Psoas muscle (tissue), 8 donors: ENCODE data around the gene ACOT13. TPM values are rescaled to one million over a fixed set of nuclear protein-coding genes. Genes with fewer than 3 reads are reported as not detected.
"Not testable (repeated sequence)": the region's sequence is repeated elsewhere in the genome, so short reads cannot be mapped to it uniquely, and the experiment has no call there.

Experiments used
- ATAC-seq, 4 donors: fragments of 200-7000 bp; cut with Tn5 transposase; one replicate each; pipeline ENCODE4 v1.9.1; 2020; ENCODE audit warnings: moderate library complexity in 3 of 4, mild to moderate bottlenecking in 2 of 4
- DNase-seq, 2 donors: peaks; one replicate each; pipeline ENCODE4 v3.0.0-alpha.2; 2020
- H3K27ac ChIP-seq: fragments of 200-600 bp; one replicate; pipeline ENCODE4 v1.8.0; 2022
- H3K27me3 ChIP-seq, 3 donors: fragments of 200-600 bp in 1 of 3; one replicate each; pipeline versions ENCODE4 v1.6.1 to v1.8.0; 2013 to 2022; ENCODE audit warnings: low read length in 2 of 3, mild to moderate bottlenecking in 2 of 3, moderate library complexity in 1 of 3; ENCODE audit not compliant: insufficient read depth in 3 of 3
- H3K36me3 ChIP-seq, 2 donors: fragments of 200-600 bp in 1 of 2; one replicate each; pipeline versions ENCODE4 v1.6.1 to v1.8.0; 2013 to 2022; ENCODE audit warnings: low read depth in 1 of 2, mild to moderate bottlenecking in 1 of 2, moderate library complexity in 1 of 2; ENCODE audit not compliant: insufficient read depth in 1 of 2
- H3K4me1 ChIP-seq: fragments of 200-600 bp; one replicate; pipeline ENCODE4 v1.8.0; 2022
- H3K4me3 ChIP-seq: fragments of 200-600 bp; one replicate; pipeline ENCODE4 v1.8.0; 2022; ENCODE audit warnings: mild to moderate bottlenecking
- H3K9me3 ChIP-seq: fragments of 200-600 bp; one replicate; pipeline ENCODE4 v1.8.0; 2022
- WGBS, 3 donors: extraction: QIAGEN DNeasy Blood & Tissue Kit; methylation state at CpG; one replicate each; pipeline versions ENCODE4 v1.1.6 to v1.1.7; 2013; 5-methylcytosine and 5-hydroxymethylcytosine counted together
- intact Hi-C, 2 donors: fragments of 100-400 bp; cut with DNase I; formaldehyde crosslinking; loops; one replicate each; pipeline versions ENCODE4 v1.11.0 to v1.14.2; 2022
- polyA plus RNA-seq, 3 donors: library from polyadenylated mRNA; stranded (reverse); fragments of 200-250 nt; gene quantifications; one replicate each; pipeline ENCODE4 v1.2.3, GENCODE V29; 2013
- total RNA-seq, 4 donors: library from RNA; stranded (reverse); fragmentation: NEBNext Ultra II Directional in 2 of 4; extraction: Animal tissue kit (Norgen Biotek cat#: 25700) in 2 of 4; gene quantifications; one replicate each; pipeline versions ENCODE4 v1.2.1 to v1.2.4, GENCODE V29; 2021 to 2023
- TF ChIP-seq, protein P1 (sequence below): fragments of 200-600 bp; IDR thresholded peaks from one replicate; pipeline ENCODE4 v1.8.0; 2022; ENCODE audit warnings: antibody characterized with exemption
- donor health status: healthy with polysubstance abuse.
- donor health status: DM: no; HTN: no; CAD: no; lungs with moderate emphysema.
- donor health status: Bipolar disorder and iron deficiency.
- donor health status: healthy.
- donor health status: DM: yes; HTN: yes; CAD: no.
- donor health status: DM: no; HTN: no; CAD: no.
- donor health status: DM: no; HTN: no; CAD: no.
- donor health status: DM: yes; HTN: yes; CAD: no.

ACOT13 gene
- total and polyA plus RNA-seq, 7 donors = 25.2 to 50.7 (median 37.4) TPM

DNA sequence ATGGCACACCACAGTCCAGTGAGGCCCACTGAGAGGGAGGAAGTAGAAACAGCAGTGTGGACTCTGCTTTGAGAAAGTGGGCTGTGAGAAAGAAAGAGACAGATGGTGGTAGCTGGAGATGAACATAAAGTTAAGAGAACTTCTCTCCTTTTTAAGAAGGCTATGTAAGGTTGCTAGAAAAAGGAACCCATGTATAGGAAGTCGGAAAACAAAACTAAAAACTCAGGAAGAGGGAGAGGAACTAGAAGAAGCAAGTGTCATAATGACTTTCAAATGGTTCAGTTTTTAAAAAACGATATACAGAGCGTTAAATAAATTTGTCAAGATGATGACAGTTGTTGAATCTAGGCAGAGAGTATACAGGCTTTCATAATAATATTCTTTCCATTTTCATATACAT is 82.4 kb downstream of the ACOT13 start:
- Histone ChIP-seq H3K4me1 (no peaks in the 10 kb centered on the region), H3K9me3 (no peaks in the 10 kb centered on the region), H3K4me3 (no peak overlapping the region), H3K27ac (no peak overlapping the region), H3K27me3 (no peaks in the 10 kb centered on the region), H3K36me3 (no peaks in the 10 kb centered on the region)
- WGBS, 3 donors = 82 to 85% (median 84%) methylated on average over 3 of the region's 3 CpGs
- no peak for DNase-seq
- ATAC-seq = no peak
- TF ChIP-seq, protein P1, sequence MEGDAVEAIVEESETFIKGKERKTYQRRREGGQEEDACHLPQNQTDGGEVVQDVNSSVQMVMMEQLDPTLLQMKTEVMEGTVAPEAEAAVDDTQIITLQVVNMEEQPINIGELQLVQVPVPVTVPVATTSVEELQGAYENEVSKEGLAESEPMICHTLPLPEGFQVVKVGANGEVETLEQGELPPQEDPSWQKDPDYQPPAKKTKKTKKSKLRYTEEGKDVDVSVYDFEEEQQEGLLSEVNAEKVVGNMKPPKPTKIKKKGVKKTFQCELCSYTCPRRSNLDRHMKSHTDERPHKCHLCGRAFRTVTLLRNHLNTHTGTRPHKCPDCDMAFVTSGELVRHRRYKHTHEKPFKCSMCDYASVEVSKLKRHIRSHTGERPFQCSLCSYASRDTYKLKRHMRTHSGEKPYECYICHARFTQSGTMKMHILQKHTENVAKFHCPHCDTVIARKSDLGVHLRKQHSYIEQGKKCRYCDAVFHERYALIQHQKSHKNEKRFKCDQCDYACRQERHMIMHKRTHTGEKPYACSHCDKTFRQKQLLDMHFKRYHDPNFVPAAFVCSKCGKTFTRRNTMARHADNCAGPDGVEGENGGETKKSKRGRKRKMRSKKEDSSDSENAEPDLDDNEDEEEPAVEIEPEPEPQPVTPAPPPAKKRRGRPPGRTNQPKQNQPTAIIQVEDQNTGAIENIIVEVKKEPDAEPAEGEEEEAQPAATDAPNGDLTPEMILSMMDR = no peak
- intact Hi-C loops = no loop called here

DNA sequence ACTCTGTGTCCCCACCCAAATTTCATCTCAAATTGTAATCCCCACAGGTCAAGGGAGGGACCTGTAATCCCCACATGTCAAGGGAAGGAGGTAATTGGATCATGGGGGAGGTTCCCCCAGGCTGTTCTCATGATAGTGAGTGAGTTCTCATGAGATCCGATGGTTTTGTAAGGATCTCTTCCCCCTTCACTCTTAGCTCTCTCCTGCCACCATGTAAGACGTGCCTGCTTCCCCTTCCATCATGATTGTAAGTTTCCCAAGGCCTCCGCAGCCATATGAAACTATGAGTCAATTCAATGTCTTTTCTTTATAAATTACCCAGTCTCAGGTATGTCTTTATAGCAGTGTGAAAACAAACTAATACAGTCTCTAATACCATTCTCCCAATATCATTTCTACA is 84.0 kb downstream of the ACOT13 start:
- 76 to 89% (median 83%) methylated on average over 3 of the region's 3 CpGs for WGBS, 3 donors
- H3K4me3 ChIP-seq, H3K27ac ChIP-seq, intact Hi-C loops, H3K4me1 ChIP-seq, ATAC-seq, DNase-seq, H3K36me3 ChIP-seq, H3K27me3 ChIP-seq, H3K9me3 ChIP-seq: not testable (repeated sequence)

DNA sequence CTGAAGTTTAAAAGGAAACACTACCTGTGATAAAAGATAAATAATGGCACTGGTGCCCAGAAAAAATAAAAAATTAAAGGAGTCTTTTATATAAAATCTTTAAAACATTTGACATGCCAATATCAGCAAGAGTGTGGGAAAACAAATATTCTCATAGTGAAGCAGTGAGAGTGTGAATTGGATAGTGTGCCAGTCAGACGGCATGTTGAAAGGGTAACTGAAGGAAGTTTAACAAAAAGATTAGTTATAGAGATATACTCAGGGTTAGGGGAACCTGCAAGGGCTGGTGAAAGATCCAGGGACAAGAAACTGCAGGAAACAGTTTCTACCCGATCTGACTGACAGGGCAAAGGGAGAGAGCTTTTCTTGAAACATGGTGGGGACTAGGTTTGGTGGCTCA is 85.6 kb downstream of the ACOT13 start:
- DNase-seq (no peak), ATAC-seq (no peak)
- H3K9me3 ChIP-seq = no peaks in the 10 kb centered on the region
- H3K27me3 ChIP-seq = no peaks in the 10 kb centered on the region
- TF ChIP-seq, protein P1 = no peak
- H3K27ac ChIP-seq = no peak overlapping the region
- H3K4me1 ChIP-seq = no peaks in the 10 kb centered on the region
- 63 to 66% (median 65%) methylated on average over 2 of the region's 2 CpGs for WGBS, 3 donors
- no peak overlapping the region for H3K4me3 ChIP-seq
- H3K36me3 ChIP-seq = no peaks in the 10 kb centered on the region
- intact Hi-C loops = no loop called here

DNA sequence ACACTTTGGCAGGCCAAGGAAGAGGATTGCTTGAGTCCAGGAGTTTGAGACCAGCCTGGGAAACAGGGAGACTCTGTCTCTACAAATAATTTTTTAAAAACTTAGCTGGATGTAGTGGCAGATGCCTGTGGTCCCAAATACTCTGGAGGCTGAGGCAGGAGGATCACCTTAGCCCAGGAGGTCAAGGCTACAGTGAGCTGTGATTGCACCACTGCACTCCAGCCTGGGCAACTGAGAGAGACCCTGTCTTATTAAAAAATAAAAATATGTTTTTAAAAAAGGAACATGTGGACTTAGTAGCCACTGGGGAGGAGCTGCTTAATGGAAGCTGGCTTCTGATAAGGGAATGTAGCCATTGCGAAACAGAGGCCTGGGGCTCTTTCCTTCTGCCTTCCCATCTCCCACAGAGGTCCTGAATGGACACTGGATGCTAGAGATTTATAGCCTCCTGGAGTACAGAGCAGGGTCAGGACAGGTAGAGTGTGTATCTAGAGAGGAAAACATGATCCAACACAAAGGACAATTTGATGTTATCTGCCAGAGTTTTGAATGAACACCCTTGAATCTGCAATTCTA is 86.1 kb downstream of the ACOT13 start:
- no peaks in the 10 kb centered on the region for H3K36me3 ChIP-seq
- H3K4me3 ChIP-seq = no peak overlapping the region
- H3K9me3 ChIP-seq = no peaks in the 10 kb centered on the region
- no peak overlapping the region for H3K27ac ChIP-seq
- TF ChIP-seq, protein P1 = no peak
- no peak for ATAC-seq
- 88 to 89% (median 89%) methylated on average over 1 of the region's 1 CpG for WGBS, 3 donors
- intact Hi-C loops = no loop called here
- no peak for DNase-seq
- H3K27me3 ChIP-seq = no peaks in the 10 kb centered on the region
- H3K4me1 ChIP-seq = no peaks in the 10 kb centered on the region

DNA sequence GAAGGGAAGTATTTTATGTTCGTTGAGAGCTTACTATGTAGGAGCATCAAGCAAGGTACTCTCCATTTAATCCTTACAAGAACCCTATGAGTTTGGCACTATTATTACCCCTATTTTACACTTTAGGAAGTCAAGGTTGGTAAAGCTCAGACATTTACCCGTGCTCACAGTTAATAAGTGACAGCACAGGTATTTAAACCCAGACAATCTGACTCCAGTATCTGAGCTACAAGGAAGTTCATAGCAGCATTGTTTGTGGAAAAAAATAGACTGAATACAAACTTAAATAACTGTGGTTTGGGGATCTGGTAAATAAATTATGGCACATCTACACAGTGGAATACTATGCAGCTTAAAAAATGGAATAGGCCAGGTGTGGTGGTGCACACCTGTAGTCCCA is 86.7 kb downstream of the ACOT13 start:
- intact Hi-C loops = no loop called here

DNA sequence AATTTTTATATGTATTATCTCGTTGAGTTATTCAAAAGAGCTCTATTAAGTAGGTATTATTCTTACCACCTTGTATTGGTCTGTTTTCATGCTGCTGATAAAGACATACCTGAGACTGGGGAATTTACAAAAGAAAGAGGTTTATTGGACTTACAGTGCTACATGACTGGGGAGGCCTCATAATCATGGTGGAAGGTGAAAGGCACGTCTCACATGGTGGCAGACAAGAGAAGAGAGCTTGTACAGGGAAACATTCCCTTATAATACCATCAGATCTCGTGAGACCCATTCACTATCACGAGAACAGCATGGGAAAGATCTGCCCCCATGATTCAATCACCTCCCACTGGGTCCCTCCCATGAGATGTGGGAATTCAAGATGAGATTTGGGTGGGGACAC is 87.5 kb downstream of the ACOT13 start:
- H3K27ac ChIP-seq, ATAC-seq, H3K4me1 ChIP-seq, H3K9me3 ChIP-seq, H3K36me3 ChIP-seq, intact Hi-C loops, H3K4me3 ChIP-seq, DNase-seq, H3K27me3 ChIP-seq: not testable (repeated sequence)
- WGBS, 3 donors = 73 to 82% (median 78%) methylated on average over 4 of the region's 4 CpGs

More for the DNA sequence above, 86.7 kb downstream of the ACOT13 start:
- TF ChIP-seq, protein P1 = no peak
- no peaks in the 10 kb centered on the region for H3K9me3 ChIP-seq
- no peak for ATAC-seq
- DNase-seq = no peak
- H3K4me1 ChIP-seq = no peaks in the 10 kb centered on the region
- H3K27ac ChIP-seq = no peak overlapping the region
- no peaks in the 10 kb centered on the region for H3K36me3 ChIP-seq
- no peak overlapping the region for H3K4me3 ChIP-seq
- 83 to 90% (median 86%) methylated on average over 2 of the region's 2 CpGs for WGBS, 3 donors
- no peaks in the 10 kb centered on the region for H3K27me3 ChIP-seq
